Breast epithelium (tissue), 3 donors: ENCODE measurements around the gene RPRML.

ENCODE experiments used
- CTCF ChIP-seq, 3 donors: fragments of 450-650 bp; IDR thresholded peaks; one replicate each; pipeline ENCODE4 v1.5.1; 2016 to 2017; ENCODE audit warnings: antibody characterized with exemption in 3 of 3, mild to moderate bottlenecking in 3 of 3, moderate library complexity in 3 of 3
- POLR2AphosphoS5 ChIP-seq, 3 donors: sonication (generic); formaldehyde crosslinking; IDR thresholded peaks; one replicate each; pipeline ENCODE4 v1.6.1; 2017; ENCODE audit warnings: antibody characterized with exemption in 3 of 3

GRCh38 chr17:46942441-46943217 is 36.4 kb downstream of the RPRML start:
- TF ChIP-seq CTCF (IDR thresholded peaks at IDR 0.05) = peak; percentile 44 to 79 (median 66)
- no peak for TF ChIP-seq POLR2AphosphoS5 (IDR thresholded peaks at IDR 0.05)
